ENCODE data around the gene SMAGP. TPM values are rescaled to one million over a fixed set of nuclear protein-coding genes. Genes with fewer than 3 reads are reported as not detected.

SMAGP gene
- total RNA-seq, 3 donors from 2014 or later = 0.76 to 0.87 (median 0.79) TPM

DNA sequence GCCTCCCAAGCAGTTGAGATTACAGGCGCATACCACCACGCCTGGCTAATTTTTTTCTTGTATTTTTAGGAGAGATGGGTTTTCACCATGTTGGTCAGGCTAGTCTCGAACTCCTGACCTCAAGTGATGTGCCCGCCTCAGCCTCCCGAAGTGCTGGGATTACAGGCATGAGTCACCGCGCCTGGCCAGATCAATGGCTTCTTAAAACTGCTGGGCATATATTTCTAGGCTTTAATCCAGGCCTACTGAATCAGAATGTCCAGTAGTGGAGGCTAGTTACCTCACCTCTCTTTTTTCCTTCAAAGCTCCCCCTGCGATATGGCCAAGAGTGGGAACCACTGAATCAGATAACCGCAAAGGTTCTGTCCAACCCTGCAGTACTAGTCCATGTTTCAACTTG lies 69.4 kb downstream of the SMAGP start:
- H3K27me3 Mint-ChIP-seq (ENCODE audit: low read depth) = no peaks in the 10 kb centered on the region
- H3K36me3 Mint-ChIP-seq (ENCODE audit: insufficient read depth) = no peaks in the 10 kb centered on the region
- no peak overlapping the region for H3K4me3 Mint-ChIP-seq
- DNase-seq (no peak), ATAC-seq (no peak)
- H3K9me3 Mint-ChIP-seq = no peaks in the 10 kb centered on the region
- peaks cover 18% of the 10 kb centered on the region for H3K4me1 Mint-ChIP-seq (ENCODE audit: low read depth)

- H3K4me1 Mint-ChIP-seq (ENCODE audit: low read depth) = peaks cover 18% of the 10 kb centered on the region
- DNase-seq (no peak), ATAC-seq (no peak)
- H3K27me3 Mint-ChIP-seq (ENCODE audit: low read depth) = no peaks in the 10 kb centered on the region
- H3K4me3 Mint-ChIP-seq = no peak overlapping the region
- no peaks in the 10 kb centered on the region for H3K36me3 Mint-ChIP-seq (ENCODE audit: insufficient read depth)
- no peaks in the 10 kb centered on the region for H3K9me3 Mint-ChIP-seq
Observed at GRCh38 chr12:51200156-51200555, 70.1 kb downstream of the SMAGP start.

- ATAC-seq (no peak), DNase-seq (no peak)
- Mint-ChIP-seq H3K36me3 (ENCODE audit: insufficient read depth) (no peaks in the 10 kb centered on the region), H3K4me3 (no peak overlapping the region), H3K27me3 (ENCODE audit: low read depth) (no peaks in the 10 kb centered on the region), H3K4me1 (ENCODE audit: low read depth) (peaks cover 18% of the 10 kb centered on the region), H3K9me3 (no peaks in the 10 kb centered on the region)
Observed at GRCh38 chr12:51199366-51199945, 70.8 kb downstream of the SMAGP start.

DNA sequence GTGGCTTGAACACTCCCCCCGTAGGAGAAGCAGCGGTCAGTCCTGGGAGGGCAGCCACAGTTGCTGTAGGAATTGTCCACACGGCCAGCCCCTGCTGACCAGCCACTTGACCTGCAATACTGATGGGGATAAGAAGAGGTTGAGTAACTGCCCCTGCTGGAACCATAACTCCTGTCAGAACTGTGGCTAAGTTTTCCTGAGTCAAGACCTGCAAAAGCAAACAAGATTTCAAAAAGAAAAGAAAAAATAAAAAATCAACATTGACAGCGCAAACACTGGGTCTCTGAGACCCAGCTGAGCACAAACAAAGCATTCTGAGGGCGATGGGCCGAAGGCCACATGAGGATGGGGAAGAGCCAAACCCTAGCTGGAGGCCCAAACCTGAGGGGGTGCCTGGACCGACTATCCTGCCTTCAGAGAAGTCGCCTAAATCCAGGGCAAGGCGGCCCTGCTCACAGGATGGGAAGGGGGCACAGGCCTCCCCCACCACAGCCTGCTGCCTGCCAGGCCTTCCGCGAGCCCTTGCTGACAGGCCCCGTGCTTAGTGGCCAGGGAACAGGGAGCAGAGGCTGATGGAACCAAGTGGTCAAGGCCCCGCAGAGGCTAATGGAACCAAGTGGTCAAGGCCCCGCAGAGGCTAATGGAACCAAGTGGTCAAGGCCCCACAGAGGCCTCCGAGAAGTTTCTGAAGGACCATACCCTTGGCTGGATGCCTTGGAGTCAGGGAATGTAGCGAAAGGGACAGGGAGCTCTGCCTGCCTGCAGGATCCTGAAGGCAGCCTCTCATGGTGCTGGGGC lies 71.4 kb downstream of the SMAGP start:
- DNase-seq = no peak
- Mint-ChIP-seq H3K9me3 (no peaks in the 10 kb centered on the region), H3K4me3 (no peak overlapping the region), H3K27me3 (ENCODE audit: low read depth) (no peaks in the 10 kb centered on the region), H3K36me3 (ENCODE audit: insufficient read depth) (no peaks in the 10 kb centered on the region), H3K4me1 (ENCODE audit: low read depth) (peaks cover 17% of the 10 kb centered on the region)
- no peak for ATAC-seq

DNA sequence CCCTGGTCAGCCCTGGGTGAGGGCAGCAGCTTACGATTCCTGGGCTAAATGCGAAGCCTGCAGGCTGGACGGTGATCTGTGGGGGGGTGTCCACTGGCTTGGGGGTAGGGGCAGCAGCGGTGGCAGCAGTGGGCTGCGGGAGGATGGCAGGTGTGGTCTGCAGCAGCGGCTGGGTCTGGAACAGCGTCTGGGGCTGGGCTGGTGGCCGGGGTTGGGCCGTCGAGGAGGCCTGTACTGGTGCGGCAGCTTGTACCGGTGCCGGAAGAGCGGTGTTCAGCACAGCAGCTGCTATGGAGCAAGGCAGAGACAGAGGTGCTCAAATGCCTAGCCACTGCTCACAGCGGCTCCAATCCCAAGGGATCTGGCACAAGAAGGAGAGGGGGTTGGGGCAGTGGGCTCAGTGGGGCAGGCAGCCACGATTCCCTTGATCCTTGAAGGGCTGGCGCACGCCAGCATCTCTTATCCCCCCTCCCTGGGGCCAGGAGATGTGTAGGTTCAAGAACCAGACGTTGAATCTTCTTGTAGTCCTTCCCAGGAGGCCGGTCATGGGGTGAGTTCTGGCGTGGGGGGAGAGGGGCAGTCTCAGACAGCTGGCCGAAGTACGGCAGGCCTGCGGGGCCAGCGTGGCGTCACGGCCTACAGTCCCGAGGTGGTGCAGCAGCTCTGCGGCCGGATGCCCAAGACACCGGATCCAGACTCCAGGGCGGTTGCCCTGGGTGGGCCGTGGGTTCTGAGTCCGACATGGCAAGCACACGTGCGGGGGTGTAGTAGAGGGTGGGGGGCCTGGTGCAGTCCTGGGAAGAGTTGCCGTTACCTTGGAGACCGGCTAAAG lies 72.3 kb downstream of the SMAGP start:
- DNase-seq (no peak), ATAC-seq (no peak)
- Mint-ChIP-seq H3K4me3 (no peak overlapping the region), H3K27me3 (ENCODE audit: low read depth) (no peaks in the 10 kb centered on the region), H3K4me1 (ENCODE audit: low read depth) (peaks cover 10% of the 10 kb centered on the region), H3K9me3 (no peaks in the 10 kb centered on the region), H3K36me3 (ENCODE audit: insufficient read depth) (no peaks in the 10 kb centered on the region)

GRCh38 chr12:51196547-51196946 lies 73.7 kb downstream of the SMAGP start:
- H3K4me1 Mint-ChIP-seq (ENCODE audit: low read depth) = peaks cover 5% of the 10 kb centered on the region
- no peaks in the 10 kb centered on the region for H3K9me3 Mint-ChIP-seq
- DNase-seq = no peak
- H3K4me3 Mint-ChIP-seq = no peak overlapping the region
- H3K36me3 Mint-ChIP-seq (ENCODE audit: insufficient read depth) = peaks cover 5% of the 10 kb centered on the region
- H3K27me3 Mint-ChIP-seq (ENCODE audit: low read depth) = no peaks in the 10 kb centered on the region
- no peak for ATAC-seq

DNA sequence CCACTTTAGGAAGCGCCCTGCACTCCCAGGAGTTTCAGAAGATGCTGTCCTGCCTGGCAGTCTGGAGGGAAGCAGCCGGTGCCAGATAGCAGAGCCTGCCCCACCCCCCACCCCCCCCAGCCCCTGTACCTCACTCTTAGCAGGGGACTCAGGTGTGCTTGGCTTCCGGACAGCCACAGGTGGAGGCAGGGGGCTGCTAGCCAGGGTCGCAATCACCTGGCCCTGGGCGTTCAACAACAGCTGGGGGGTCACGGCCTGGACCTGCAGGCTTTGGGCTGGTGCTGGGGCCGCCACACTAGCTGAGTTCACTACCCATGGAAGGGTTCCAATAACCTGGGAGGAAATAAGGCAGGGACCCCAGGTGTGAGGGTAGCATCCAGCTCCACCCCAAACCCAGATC lies 74.4 kb downstream of the SMAGP start:
- Mint-ChIP-seq H3K9me3 (no peaks in the 10 kb centered on the region), H3K4me1 (ENCODE audit: low read depth) (no peaks in the 10 kb centered on the region), H3K27me3 (ENCODE audit: low read depth) (no peaks in the 10 kb centered on the region), H3K4me3 (no peak overlapping the region), H3K36me3 (ENCODE audit: insufficient read depth) (peaks cover 7% of the 10 kb centered on the region)
- DNase-seq (no peak), ATAC-seq (no peak)

Other genes with a start within 250 kb of the SMAGP start
- gene SLC11A2, start 244.0 kb downstream of the SMAGP start, total RNA-seq = 10 to 100 TPM; 39.1 to 45.0 (median 39.3) TPM
- gene LETMD1, start 222.1 kb downstream of the SMAGP start, total RNA-seq = 10 to 100 TPM; 40.6 to 47.6 (median 42.5) TPM
- gene CSRNP2, start 186.8 kb downstream of the SMAGP start, total RNA-seq = 10 to 100 TPM; 20.7 to 22.5 (median 21.5) TPM
- 10 to 100 TPM; 32.9 to 33.7 (median 33.1) TPM for gene TFCP2, start 97.3 kb downstream of the SMAGP start, total RNA-seq
- gene POU6F1, start 52.4 kb downstream of the SMAGP start, total RNA-seq = 1 to 10 TPM; 4.1 to 8.5 (median 7.2) TPM
- gene DAZAP2, start 31.6 kb downstream of the SMAGP start, total RNA-seq = 100 to 1,000 TPM; 143 to 145 (median 145) TPM
- 10 to 100 TPM; 14.7 to 20.9 (median 16.4) TPM for gene BIN2, start 53.8 kb upstream of the SMAGP start, total RNA-seq
- gene CELA1, start 76.3 kb upstream of the SMAGP start, total RNA-seq = not detected
- 10 to 100 TPM; 10.8 to 16.9 (median 11.9) TPM for gene GALNT6, start 121.0 kb upstream of the SMAGP start, total RNA-seq
- 1 to 10 TPM in 2 of 3 donors, under 1 TPM in 1; 0.82 to 2.9 (median 1.1) TPM for gene SLC4A8, start 154.4 kb upstream of the SMAGP start, total RNA-seq

Measured in activated T-cell treated with anti-CD3 and anti-CD28 coated beads, Interleukin-2, amount 50 U/mL, for 4 hours (primary cell).